ENCODE results near the gene PTPRF. TPM values are rescaled to one million over a fixed set of nuclear protein-coding genes. Genes with fewer than 3 reads are reported as not detected.
A peak's percentile ranks its signal among the peaks of the same experiment; 100 is the strongest.

PTPRF gene
- total and polyA plus RNA-seq, 2 experiments from 2014 or later = 96.0 to 115 TPM

DNA sequence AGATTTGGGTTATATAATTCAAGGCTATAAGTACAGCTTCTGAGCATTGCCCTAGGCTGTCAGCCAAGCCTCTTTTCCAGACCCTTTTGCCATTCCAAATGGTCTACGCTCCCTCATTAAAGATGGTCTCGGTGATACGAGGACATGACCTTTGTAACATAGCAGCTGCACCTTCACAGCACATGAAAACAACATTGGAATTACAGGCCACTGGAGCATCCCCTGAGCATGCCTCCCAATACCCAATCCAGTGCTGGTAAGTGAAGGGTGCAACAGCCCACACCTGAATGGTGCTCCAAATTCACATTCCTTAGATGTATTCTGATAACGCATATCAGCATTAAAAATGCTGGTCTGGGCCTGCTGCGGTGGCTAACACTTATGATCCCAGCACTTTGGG lies 20.1 kb upstream of the PTPRF start:
- DNase-seq (ENCODE audit: low spot score) = no peak
- Histone ChIP-seq H4K20me1 (ENCODE audit: insufficient read depth, poor library complexity, severe bottlenecking) (no peaks in the 10 kb centered on the region), H3K36me3 (replicated peaks; ENCODE audit: insufficient read depth, low read depth) (no peaks in the 10 kb centered on the region), H3K27me3 (no peaks in the 10 kb centered on the region), H3K4me3 (no peak overlapping the region), H3K9me3 (ENCODE audit: low read depth) (no peaks in the 10 kb centered on the region), H3K4me1 (ENCODE audit: insufficient read depth) (no peaks in the 10 kb centered on the region), H3K9me2 (replicated peaks; ENCODE audit: insufficient read depth) (no peaks in the 10 kb centered on the region), H2AFZ (no peak overlapping the region), H3K27ac (no peak overlapping the region), H3K79me2 (no peaks in the 10 kb centered on the region), H3K4me2 (no peak overlapping the region)
- TF ChIP-seq EZH2 (IDR thresholded peaks at IDR 0.05; ENCODE audit: borderline replicate concordance) = no peak
- no peak for TF ChIP-seq EZH2phosphoT487 (IDR thresholded peaks at IDR 0.05; ENCODE audit: low read depth, severe bottlenecking, unreplicated experiment)
- TF ChIP-seq, protein P1, sequence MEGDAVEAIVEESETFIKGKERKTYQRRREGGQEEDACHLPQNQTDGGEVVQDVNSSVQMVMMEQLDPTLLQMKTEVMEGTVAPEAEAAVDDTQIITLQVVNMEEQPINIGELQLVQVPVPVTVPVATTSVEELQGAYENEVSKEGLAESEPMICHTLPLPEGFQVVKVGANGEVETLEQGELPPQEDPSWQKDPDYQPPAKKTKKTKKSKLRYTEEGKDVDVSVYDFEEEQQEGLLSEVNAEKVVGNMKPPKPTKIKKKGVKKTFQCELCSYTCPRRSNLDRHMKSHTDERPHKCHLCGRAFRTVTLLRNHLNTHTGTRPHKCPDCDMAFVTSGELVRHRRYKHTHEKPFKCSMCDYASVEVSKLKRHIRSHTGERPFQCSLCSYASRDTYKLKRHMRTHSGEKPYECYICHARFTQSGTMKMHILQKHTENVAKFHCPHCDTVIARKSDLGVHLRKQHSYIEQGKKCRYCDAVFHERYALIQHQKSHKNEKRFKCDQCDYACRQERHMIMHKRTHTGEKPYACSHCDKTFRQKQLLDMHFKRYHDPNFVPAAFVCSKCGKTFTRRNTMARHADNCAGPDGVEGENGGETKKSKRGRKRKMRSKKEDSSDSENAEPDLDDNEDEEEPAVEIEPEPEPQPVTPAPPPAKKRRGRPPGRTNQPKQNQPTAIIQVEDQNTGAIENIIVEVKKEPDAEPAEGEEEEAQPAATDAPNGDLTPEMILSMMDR (IDR thresholded peaks at IDR 0.05; ENCODE audit: poor library complexity) = no peak
- WGBS (ENCODE audit: low lambda C conversion rate, missing lambda C conversion rate) = 69% methylated on average over 5 of the region's 5 CpGs

DNA sequence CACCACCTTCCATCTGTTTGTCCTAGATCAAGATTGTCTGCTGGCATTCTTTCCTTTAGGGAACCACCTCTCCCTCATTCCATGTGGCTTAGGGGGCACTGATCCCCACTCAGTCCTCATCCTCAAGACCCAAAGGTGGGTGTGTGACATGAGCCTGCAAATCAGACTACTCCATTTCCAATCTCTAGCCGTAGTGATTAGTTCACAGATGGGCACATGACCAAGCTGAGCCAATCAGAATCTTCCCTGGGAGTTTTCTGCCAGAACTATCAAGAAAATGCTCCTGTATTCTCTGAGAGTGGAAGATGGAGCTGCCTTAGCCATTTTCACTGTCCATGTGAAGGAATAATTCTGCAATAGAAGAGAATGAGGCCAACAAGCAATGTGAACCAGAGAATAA lies 19.3 kb upstream of the PTPRF start:
- no peaks in the 10 kb centered on the region for H3K36me3 ChIP-seq (replicated peaks; ENCODE audit: insufficient read depth, low read depth)
- H3K79me2 ChIP-seq = no peaks in the 10 kb centered on the region
- WGBS (ENCODE audit: low lambda C conversion rate, missing lambda C conversion rate) = 88% methylated on average over 1 of the region's 1 CpG
- no peaks in the 10 kb centered on the region for H4K20me1 ChIP-seq (ENCODE audit: insufficient read depth, poor library complexity, severe bottlenecking)
- H3K4me1 ChIP-seq (ENCODE audit: insufficient read depth) = no peaks in the 10 kb centered on the region
- no peaks in the 10 kb centered on the region for H3K9me2 ChIP-seq (replicated peaks; ENCODE audit: insufficient read depth)
- no peak overlapping the region for H3K4me3 ChIP-seq
- H3K4me2 ChIP-seq = no peak overlapping the region
- no peaks in the 10 kb centered on the region for H3K9me3 ChIP-seq (ENCODE audit: low read depth)
- H3K27ac ChIP-seq = no peak overlapping the region
- H2AFZ ChIP-seq = no peak overlapping the region
- no peaks in the 10 kb centered on the region for H3K27me3 ChIP-seq
- TF ChIP-seq, protein P1 (IDR thresholded peaks at IDR 0.05; ENCODE audit: poor library complexity) = no peak
- no peak for TF ChIP-seq EZH2phosphoT487 (IDR thresholded peaks at IDR 0.05; ENCODE audit: low read depth, severe bottlenecking, unreplicated experiment)
- no peak for TF ChIP-seq EZH2 (IDR thresholded peaks at IDR 0.05; ENCODE audit: borderline replicate concordance)
- DNase-seq (ENCODE audit: low spot score) = no peak

DNA sequence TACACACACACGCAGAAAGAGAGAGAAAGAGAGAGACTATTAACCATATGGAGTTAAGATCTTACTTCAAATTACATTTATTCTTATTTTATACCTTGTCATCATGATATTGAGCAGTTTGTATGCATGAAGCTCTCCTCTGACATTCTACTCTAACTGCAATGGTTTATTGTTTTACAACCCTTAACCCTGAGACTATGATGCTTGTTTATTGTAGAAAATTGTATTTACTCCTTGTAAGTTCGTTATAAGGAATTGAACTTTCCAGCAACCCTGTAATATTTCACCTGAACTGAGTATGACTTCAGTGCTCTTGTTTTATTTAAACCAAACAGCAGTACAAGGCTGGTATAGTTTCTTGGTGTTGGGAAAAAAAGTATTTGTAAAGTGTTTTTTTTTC lies 18.6 kb upstream of the PTPRF start:
- H4K20me1 ChIP-seq (ENCODE audit: insufficient read depth, poor library complexity, severe bottlenecking) = no peaks in the 10 kb centered on the region
- DNase-seq (ENCODE audit: low spot score) = no peak
- WGBS (ENCODE audit: low lambda C conversion rate, missing lambda C conversion rate) = 77% methylated on average over 2 of the region's 2 CpGs

More for the DNA sequence above, 18.6 kb upstream of the PTPRF start:
- no peaks in the 10 kb centered on the region for H3K36me3 ChIP-seq (replicated peaks; ENCODE audit: insufficient read depth, low read depth)
- no peak overlapping the region for H3K4me3 ChIP-seq
- no peaks in the 10 kb centered on the region for H3K79me2 ChIP-seq
- H3K9me2 ChIP-seq (replicated peaks; ENCODE audit: insufficient read depth) = no peaks in the 10 kb centered on the region
- no peak overlapping the region for H2AFZ ChIP-seq
- H3K4me1 ChIP-seq (ENCODE audit: insufficient read depth) = no peaks in the 10 kb centered on the region
- peak overlapping the region; percentile 2 for H3K27ac ChIP-seq
- H3K27me3 ChIP-seq = no peaks in the 10 kb centered on the region
- TF ChIP-seq EZH2 (IDR thresholded peaks at IDR 0.05; ENCODE audit: borderline replicate concordance) (no peak), EZH2phosphoT487 (IDR thresholded peaks at IDR 0.05; ENCODE audit: low read depth, severe bottlenecking, unreplicated experiment) (no peak)
- TF ChIP-seq, protein P1 (IDR thresholded peaks at IDR 0.05; ENCODE audit: poor library complexity) = no peak
- no peak overlapping the region for H3K4me2 ChIP-seq
- H3K9me3 ChIP-seq (ENCODE audit: low read depth) = no peaks in the 10 kb centered on the region

Data from hepatocyte (in vitro differentiated cells).